Activated naive CD8-positive, alpha-beta T cell treated with anti-CD3 and anti-CD28 coated beads for 36 hours (primary cell): Measurements from ENCODE around the gene C1QTNF6. TPM values are rescaled to one million over a fixed set of nuclear protein-coding genes. Genes with fewer than 3 reads are reported as not detected.

Experiments
- total RNA-seq, 2 experiments: library from RNA; stranded (reverse); gene quantifications; one replicate each; pipeline ENCODE4 v1.2.3, GENCODE V29; 2021

The C1QTNF6 gene
- total RNA-seq, 2 experiments from 2014 or later: 2.7 to 3.2 TPM

Other genes starting within 250 kb of the C1QTNF6 start
- gene TST, start 168.8 kb downstream of the C1QTNF6 start, total RNA-seq: under 1 TPM; 0.68 to 0.80 TPM
- 1 to 10 TPM; 5.5 to 5.6 TPM for gene MPST, start 168.5 kb downstream of the C1QTNF6 start, total RNA-seq
- gene KCTD17, start 136.5 kb downstream of the C1QTNF6 start, total RNA-seq: 10 to 100 TPM; 22.9 to 25.4 TPM
- 1 to 10 TPM; 1.8 to 2.0 TPM for gene TMPRSS6, start 78.5 kb downstream of the C1QTNF6 start, total RNA-seq
- gene IL2RB, start 38.3 kb downstream of the C1QTNF6 start, total RNA-seq: 100 to 1,000 TPM; 148 to 149 TPM
- 1 to 10 TPM; 7.1 to 7.4 TPM for gene SSTR3, start 24.2 kb upstream of the C1QTNF6 start, total RNA-seq
- 100 to 1,000 TPM; 518 to 528 TPM for gene RAC2, start 56.0 kb upstream of the C1QTNF6 start, total RNA-seq
- gene CYTH4, start 94.3 kb upstream of the C1QTNF6 start, total RNA-seq: 10 to 100 TPM; 16.6 to 17.3 TPM
- gene ELFN2, start 239.2 kb upstream of the C1QTNF6 start, total RNA-seq: under 1 TPM; 0.06 to 0.20 TPM